Panc1 (cell line): ENCODE data around the gene MAPK14. TPM values are rescaled to one million over a fixed set of nuclear protein-coding genes. Genes with fewer than 3 reads are reported as not detected.

Source experiments
- ATAC-seq: fragments of 200-7000 bp; cut with Tn5 transposase; 2 replicates; pipeline ENCODE4 v1.9.1; 2020; ENCODE audit warnings: mild to moderate bottlenecking, moderate library complexity
- BruUV-seq: library from RNA; stranded (reverse); fragments of 400-500 nt; replicated peaks from 2 replicates; lab custom pipeline; 2021; lab: Mats Ljungman, UMichigan
- CTCF ChIA-PET: fragments of 300-600 bp; sonication (Branson Sonifier 250); formaldehyde crosslinking; loops from one replicate; lab custom pipeline; 2022; ENCODE audit warnings: antibody characterized with exemption; lab: Charles Lee
- POLR2A ChIA-PET: fragments of 300-600 bp; sonication (Branson Sonifier 250); formaldehyde crosslinking; loops from one replicate; lab custom pipeline; 2022; ENCODE audit warnings: antibody characterized with exemption; lab: Charles Lee
- DNase-seq: peaks from one replicate; pipeline ENCODE4 v3.0.0-alpha.2; 2010; ENCODE audit warnings: low read depth, low spot score
- H3K27ac ChIP-seq: 2 replicates; pipeline ENCODE4 v1.5.1; 2011; ENCODE audit warnings: mild to moderate bottlenecking, low read length, inconsistent platforms
- H3K27me3 ChIP-seq: fragments of 200-500 bp; sonication (Bioruptor generic); 2 replicates; pipeline ENCODE4 v1.6.0; 2014; ENCODE audit warnings: low read length, inconsistent platforms; ENCODE audit not compliant: control insufficient read depth, insufficient read depth
- H3K36me3 ChIP-seq: fragments of 200-500 bp; sonication (Bioruptor generic); 2 replicates; pipeline ENCODE4 v1.5.1; 2014; ENCODE audit warnings: inconsistent platforms, mild to moderate bottlenecking, low read length, moderate library complexity; ENCODE audit not compliant: control insufficient read depth, insufficient read depth
- H3K4me1 ChIP-seq: 2 replicates; pipeline ENCODE4 v1.5.1; 2011; ENCODE audit warnings: inconsistent platforms, mild to moderate bottlenecking, low read length, moderate library complexity; ENCODE audit not compliant: control insufficient read depth, insufficient read depth
- H3K4me3 ChIP-seq, 2 experiments: 2 replicates each; pipeline ENCODE4 v1.5.1; 2011 to 2012; ENCODE audit warnings: low read depth in 2 of 2, low read length in 2 of 2, mild to moderate bottlenecking in 2 of 2, inconsistent platforms in 1 of 2, moderate library complexity in 1 of 2
- H3K9me3 ChIP-seq: fragments of 200-500 bp; sonication (Bioruptor generic); 2 replicates; pipeline ENCODE4 v1.5.1; 2014; ENCODE audit warnings: low read depth, mild to moderate bottlenecking, inconsistent platforms, low read length, moderate library complexity; ENCODE audit not compliant: control insufficient read depth, insufficient read depth
- POLR2AphosphoS5 ChIP-seq: IDR thresholded peaks from 2 replicates; pipeline ENCODE4 v1.6.1; 2012; ENCODE audit warnings: mild to moderate bottlenecking, low read depth, low read length, moderate library complexity
- REST ChIP-seq, 2 experiments: IDR thresholded peaks; 2 replicates each; pipeline ENCODE4 v1.6.1; 2011 to 2012; ENCODE audit warnings: low read depth in 2 of 2, control low read depth in 1 of 2, low read length in 1 of 2, mild to moderate bottlenecking in 1 of 2, moderate library complexity in 1 of 2; ENCODE audit not compliant: insufficient read depth in 1 of 2
- SIN3A ChIP-seq: IDR thresholded peaks from 2 replicates; pipeline ENCODE4 v1.6.1; 2012; ENCODE audit warnings: low read depth, mild to moderate bottlenecking, low read length, moderate library complexity, borderline replicate concordance; ENCODE audit not compliant: insufficient read depth
- TCF7L2 ChIP-seq: IDR thresholded peaks from 2 replicates; pipeline ENCODE4 v1.6.1; 2011; ENCODE audit warnings: mild to moderate bottlenecking, low read depth, low read length, inconsistent platforms
- in situ Hi-C: cut with HindIII; loops from 2 replicates; pipeline ENCODE4 v1.10.0; 2016; ENCODE audit warnings: low sequenced_read_pairs, low pct_unique_long_range_greater_than_20kb
- intact Hi-C: fragments of 100-400 bp; cut with micrococcal nuclease; formaldehyde crosslinking; loops from one replicate; pipeline ENCODE4 v1.10.0; 2022; ENCODE audit not compliant: unreplicated experiment
- total RNA-seq: library from RNA; stranded (reverse); gene quantifications from one replicate; pipeline ENCODE4 v1.2.1, GENCODE V29; 2021; ENCODE audit not compliant: unreplicated experiment
- TF ChIP-seq, protein P1 (sequence below): fragments of 450-650 bp; IDR thresholded peaks from 2 replicates; pipeline ENCODE4 v1.5.1; 2017; ENCODE audit warnings: mild to moderate bottlenecking

MAPK14 gene
- total RNA-seq, 1 experiment from 2014 or later: 42.3 TPM

DNA sequence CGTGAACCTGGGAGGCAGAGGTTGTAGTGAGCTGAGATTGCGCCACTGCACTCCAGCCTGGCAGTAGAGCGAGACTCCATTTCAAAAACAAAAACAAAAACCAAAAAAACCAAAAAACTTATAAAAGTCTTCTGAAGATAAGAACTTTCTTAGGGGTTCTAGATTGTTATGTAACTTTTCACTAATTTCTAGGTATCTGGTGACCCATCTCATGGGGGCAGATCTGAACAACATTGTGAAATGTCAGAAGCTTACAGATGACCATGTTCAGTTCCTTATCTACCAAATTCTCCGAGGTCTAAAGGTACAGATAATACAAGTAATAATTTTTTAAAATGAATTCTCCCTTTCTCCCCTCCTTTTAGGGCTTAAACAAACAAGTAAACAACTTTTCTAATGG, 45.1 kb downstream of the MAPK14 start:
- no peak overlapping the region for H3K4me3 ChIP-seq
- ATAC-seq: no peak
- CTCF ChIA-PET: interaction anchor here (0.5 kb wide), 1 partner anchor 17 kb away, joined by 3 read pairs; no protein-coding TSS in a partner anchor
- no TSS peak for BruUV-seq
- H3K36me3 ChIP-seq: no peaks in the 10 kb centered on the region; the same call in 1 of the 2 replicates
- TF ChIP-seq SIN3A (no peak), REST (IDR thresholded peaks at IDR 0.05; ENCODE audit: insufficient read depth in 1 of 2, low read depth in 2 of 2, low read length in 1 of 2) (no peak), TCF7L2 (no peak), POLR2AphosphoS5 (no peak)
- TF ChIP-seq, protein P1, sequence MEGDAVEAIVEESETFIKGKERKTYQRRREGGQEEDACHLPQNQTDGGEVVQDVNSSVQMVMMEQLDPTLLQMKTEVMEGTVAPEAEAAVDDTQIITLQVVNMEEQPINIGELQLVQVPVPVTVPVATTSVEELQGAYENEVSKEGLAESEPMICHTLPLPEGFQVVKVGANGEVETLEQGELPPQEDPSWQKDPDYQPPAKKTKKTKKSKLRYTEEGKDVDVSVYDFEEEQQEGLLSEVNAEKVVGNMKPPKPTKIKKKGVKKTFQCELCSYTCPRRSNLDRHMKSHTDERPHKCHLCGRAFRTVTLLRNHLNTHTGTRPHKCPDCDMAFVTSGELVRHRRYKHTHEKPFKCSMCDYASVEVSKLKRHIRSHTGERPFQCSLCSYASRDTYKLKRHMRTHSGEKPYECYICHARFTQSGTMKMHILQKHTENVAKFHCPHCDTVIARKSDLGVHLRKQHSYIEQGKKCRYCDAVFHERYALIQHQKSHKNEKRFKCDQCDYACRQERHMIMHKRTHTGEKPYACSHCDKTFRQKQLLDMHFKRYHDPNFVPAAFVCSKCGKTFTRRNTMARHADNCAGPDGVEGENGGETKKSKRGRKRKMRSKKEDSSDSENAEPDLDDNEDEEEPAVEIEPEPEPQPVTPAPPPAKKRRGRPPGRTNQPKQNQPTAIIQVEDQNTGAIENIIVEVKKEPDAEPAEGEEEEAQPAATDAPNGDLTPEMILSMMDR: no peak
- H3K4me1 ChIP-seq: no peaks in the 10 kb centered on the region
- intact Hi-C loops (no loop called here), in situ Hi-C loops (no loop called here)
- DNase-seq: no peak
- no peaks in the 10 kb centered on the region for H3K27me3 ChIP-seq
- H3K27ac ChIP-seq: no peak overlapping the region
- POLR2A ChIA-PET: no interaction called here
- no peaks in the 10 kb centered on the region for H3K9me3 ChIP-seq

DNA sequence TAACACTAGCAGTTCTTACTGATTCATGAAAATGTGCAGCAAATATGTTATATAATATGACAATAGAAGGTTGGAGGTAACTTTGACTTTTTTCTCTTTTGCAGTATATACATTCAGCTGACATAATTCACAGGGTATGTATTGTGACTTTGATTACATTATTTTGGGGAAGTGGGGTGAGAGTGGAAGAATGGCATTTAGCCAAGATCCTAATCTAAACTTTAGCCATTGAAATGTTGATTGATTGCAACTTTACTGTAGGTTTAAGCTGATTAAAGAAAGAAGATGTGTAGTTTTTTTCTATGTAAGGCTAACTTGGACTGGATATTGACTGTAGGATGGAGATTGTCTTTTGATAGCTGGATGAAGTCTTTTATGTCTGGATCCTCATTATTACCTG, 46.0 kb downstream of the MAPK14 start:
- no peak overlapping the region for H3K27ac ChIP-seq
- TF ChIP-seq REST (IDR thresholded peaks at IDR 0.05; ENCODE audit: insufficient read depth in 1 of 2, low read depth in 2 of 2, low read length in 1 of 2) (no peak), POLR2AphosphoS5 (no peak), SIN3A (no peak)
- TF ChIP-seq, protein P1: no peak
- no peaks in the 10 kb centered on the region for H3K4me1 ChIP-seq
- H3K4me3 ChIP-seq: no peak overlapping the region
- peaks cover 2% of the 10 kb centered on the region; the same call in 1 of the 2 replicates for H3K36me3 ChIP-seq
- DNase-seq (no peak), ATAC-seq (no peak)
- no TSS peak for BruUV-seq
- in situ Hi-C loops (no loop called here), intact Hi-C loops (no loop called here)
- H3K27me3 ChIP-seq: no peaks in the 10 kb centered on the region
- ChIA-PET CTCF (no interaction called here), POLR2A (no interaction called here)
- no peaks in the 10 kb centered on the region for H3K9me3 ChIP-seq
